HG02798 (cell line): Measurements from ENCODE around the gene LIMK2.
"Not testable (repeated sequence)": the region's sequence is repeated elsewhere in the genome, so short reads cannot be mapped to it uniquely, and the experiment has no call there.

Experiments used
- ATAC-seq: cut with Tn5 transposase; IDR thresholded peaks from one replicate; pipeline ENCODE4 v1.9.1; 2021; ENCODE audit warnings: mild to moderate bottlenecking; ENCODE audit not compliant: unreplicated experiment, poor library complexity

LIMK2 gene

DNA sequence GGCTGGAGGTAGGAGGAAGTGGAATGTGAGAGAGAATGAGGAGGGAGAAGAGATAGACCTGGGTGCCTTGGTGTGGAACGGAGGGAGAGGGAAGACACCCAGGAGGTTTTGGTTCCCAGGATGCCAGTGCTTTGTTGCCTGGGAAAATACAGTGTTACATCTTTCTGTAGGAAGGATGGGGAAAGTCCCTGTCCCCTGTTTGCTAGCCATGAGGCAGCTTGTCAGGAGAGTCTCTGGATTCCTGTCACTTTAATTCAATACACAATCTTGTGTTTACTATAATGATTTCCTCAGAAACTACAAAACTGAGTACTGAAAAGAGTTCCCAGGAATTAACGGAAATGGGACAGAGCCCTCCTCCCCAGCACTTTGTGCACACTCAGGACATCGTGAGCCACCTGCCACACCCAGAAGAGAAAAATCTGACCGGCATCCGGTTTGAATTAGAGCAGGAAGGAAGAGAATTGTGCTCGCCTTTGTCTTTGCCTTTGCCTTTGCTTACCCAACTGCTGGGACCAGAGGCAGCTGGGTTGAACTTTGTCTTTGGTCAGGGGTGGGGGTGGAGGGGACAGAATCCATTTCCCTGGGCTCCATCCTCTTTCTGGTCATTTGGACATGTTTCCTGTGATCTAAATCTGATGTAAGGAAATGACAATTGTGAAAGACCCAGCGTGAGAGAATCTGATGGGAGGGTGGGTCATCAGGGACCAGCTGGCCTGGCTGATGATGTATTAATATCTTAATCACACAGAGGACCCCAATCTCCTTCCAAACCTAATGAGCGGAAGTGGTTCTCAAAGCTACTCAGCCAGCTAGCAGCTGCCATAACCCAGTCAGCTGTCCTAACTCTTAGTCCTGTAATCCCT lies 1.3 kb upstream of the LIMK2 start:
- no peak for ATAC-seq

DNA sequence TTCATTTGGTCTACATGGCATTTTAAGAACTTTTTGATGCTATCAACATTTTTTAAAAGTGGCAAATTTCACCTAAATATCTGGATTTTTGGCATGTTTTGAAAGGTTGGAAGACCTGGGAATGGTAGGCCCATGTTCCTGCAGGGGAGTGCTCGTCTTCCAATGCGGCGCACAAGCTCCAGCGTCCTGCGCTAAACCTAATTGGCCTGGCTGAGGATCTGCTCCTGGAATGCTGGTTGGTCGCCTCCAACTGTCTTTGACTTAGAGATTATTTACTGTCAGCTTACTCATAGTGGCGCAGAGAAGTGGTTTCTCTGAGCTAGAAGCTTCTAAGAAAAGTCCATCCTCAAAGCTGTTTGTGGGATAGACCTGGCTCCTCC lies 626 bp upstream of the LIMK2 start:
- ATAC-seq: no peak

DNA sequence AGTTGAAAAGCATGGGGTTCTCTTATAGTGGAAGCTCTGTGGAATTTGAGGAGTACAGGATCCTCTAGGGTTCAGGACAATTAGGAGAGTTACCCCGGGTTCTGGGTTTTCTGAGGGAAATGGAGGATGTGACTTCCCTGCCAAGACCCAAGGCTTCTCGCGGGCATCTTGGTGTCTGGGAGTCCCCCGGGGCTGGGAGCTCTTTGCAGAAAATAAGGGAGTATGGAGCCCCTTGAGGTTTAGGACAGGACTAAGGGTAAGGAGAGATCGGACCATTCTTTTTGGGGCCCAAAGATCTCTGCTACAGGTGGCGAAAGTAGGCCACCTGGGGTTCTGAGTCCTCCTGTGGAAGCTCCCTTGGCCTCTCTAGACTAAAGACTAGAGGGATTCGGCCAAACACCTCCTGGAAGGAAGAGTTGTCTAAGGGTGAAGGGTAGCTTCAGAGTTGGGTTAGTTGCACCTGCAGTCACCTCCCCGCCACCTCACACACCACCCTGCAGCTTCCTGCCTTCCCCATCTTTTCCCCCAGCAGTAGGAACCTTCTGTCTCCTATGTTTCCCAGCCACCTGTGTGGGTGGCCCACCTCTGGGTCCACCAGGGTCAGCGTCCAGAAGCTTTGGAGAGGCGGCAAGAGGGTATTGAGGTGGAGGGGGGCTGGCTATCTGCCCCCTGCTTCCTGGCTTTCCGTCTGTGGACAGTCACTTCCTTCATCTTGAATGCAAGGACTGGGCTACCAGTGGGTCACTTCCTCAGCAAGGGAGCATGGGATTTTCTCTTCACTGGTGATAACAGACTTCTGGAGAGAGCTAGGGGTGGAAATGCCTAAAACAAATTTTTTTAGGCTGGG lies 908 bp downstream of the LIMK2 start:
- ATAC-seq: no peak

GRCh38 chr22:31215018-31215535 lies 3.0 kb downstream of the LIMK2 start:
- no peak for ATAC-seq

DNA sequence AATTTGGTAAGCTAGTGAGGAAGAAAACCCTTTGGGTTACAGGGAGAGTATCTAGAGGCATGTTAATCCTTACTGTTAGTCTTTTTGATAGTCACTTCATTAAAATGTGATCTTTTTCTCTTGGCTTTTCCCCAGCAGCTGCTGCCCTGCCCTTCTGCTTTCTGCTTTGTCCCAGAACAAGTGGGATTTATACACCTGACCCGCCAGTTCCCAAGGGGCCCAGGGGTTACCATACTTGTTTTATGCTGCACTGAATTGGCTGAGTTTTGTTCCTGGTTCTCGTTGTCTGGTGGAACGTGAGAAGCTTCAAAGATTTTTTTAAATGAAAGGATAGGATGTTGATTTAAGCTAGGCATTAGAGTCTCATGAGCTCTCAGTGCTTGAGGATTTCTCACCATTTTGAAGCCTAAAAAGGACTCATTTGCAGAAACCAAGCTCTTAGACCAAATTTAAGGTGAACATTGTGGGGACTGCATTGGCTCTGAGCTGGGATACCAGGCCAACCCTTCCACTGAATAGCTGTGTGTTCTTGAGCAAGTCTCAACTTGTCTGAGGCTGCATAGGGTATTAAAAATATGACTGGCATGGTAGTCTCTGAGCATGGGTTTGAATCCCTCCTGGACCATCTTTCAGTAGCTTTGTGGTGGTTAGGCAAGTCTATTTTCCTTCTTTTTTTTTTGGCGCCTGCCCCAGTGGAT lies 6.6 kb downstream of the LIMK2 start:
- ATAC-seq: no peak

- no peak for ATAC-seq
These were observed 9.0 kb downstream of the LIMK2 start for GRCh38 chr22:31221084-31221483.

DNA sequence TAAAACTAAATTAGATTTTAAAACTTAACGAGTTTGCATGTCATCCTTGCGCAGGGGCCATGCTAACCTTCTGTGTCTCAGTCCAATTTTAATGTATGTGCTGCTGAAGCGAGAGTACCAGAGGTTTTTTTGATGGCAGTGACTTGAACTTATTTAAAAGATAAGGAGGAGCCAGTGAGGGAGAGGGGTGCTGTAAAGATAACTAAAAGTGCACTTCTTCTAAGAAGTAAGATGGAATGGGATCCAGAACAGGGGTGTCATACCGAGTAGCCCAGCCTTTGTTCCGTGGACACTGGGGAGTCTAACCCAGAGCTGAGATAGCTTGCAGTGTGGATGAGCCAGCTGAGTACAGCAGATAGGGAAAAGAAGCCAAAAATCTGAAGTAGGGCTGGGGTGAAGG lies 10.6 kb downstream of the LIMK2 start:
- no peak for ATAC-seq

DNA sequence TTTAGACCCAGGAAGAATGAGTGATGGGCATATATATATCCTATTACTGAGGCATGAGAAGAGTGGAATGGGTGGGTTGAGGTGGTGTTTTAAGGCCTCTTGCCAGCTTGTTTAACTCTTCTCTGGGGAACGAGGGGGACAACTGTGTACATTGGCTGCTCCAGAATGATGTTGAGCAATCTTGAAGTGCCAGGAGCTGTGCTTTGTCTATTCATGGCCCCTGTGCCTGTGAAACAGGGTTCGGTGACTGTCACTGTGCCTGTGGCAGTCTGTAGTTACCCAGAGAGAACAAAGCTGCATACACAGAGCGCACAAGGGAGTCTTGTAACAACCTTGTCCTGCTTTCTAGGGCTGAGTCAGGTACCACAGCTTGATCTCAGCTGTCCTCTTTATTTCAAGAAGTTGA lies 11.7 kb downstream of the LIMK2 start:
- ATAC-seq: no peak

- ATAC-seq: not testable (repeated sequence)
These were observed 12.6 kb downstream of the LIMK2 start for GRCh38 chr22:31224691-31225090.

GRCh38 chr22:31227186-31227585 lies 15.1 kb downstream of the LIMK2 start:
- no peak for ATAC-seq

GRCh38 chr22:31229402-31230079 lies 17.4 kb downstream of the LIMK2 start:
- no peak for ATAC-seq

DNA sequence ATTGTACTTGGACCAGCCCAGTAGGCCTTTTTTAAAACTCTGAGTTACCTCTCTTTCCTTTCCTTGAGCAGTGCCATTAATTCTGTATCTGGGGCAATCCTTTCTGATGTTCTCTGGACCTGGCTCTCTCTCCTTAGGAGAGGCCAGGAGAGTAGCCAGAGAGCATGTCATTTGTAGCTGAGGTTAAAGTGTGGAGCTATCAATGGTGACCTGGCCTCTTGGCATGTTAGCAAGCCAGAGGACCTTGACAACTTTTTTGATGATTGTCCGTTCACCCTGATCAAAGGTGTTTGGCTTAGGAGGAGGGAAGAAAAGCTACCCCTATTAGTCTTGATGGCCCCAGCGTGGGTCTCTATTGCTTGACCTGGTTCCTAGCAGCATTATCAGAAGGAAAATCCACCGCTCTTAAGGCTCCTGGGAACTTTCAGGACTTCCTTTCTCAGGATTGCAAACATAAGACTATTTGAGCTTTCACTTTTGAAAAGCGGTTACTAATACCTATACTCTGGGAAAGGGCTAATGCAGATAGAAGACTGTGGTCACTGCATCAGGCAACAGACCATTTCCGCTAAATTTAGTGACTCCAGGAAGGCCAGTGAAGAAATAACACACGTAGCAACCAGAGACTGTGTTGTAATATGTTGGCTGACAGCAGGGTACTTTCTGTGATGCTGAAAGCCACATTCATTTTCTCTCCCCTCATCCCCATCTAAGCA lies 18.2 kb downstream of the LIMK2 start:
- ATAC-seq: no peak

- no peak for ATAC-seq
These were observed 18.9 kb downstream of the LIMK2 start for GRCh38 chr22:31230871-31231621.

GRCh38 chr22:31233001-31233400 lies 20.9 kb downstream of the LIMK2 start:
- no peak for ATAC-seq

DNA sequence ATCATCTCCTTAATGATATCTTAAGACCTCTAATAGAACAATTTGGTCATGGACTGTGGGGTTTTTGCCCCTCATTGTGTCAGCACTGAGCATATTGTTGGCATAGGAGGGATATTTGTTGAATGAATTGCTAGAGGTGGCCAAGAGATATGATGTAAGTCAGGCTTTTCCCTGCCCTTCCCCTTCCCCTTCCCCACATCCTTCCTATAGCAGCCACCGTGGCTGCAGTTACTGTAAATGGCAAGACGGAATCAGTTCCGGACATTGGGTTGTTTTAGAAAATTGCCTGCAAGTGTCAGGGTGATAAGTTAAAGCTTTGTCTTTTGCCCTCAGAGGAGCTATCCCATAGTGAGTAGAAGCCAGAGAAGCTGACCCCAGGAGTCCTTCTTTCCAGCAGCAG lies 23.0 kb downstream of the LIMK2 start:
- ATAC-seq: no peak

GRCh38 chr22:31236044-31236443 lies 23.9 kb downstream of the LIMK2 start:
- not testable (repeated sequence) for ATAC-seq

DNA sequence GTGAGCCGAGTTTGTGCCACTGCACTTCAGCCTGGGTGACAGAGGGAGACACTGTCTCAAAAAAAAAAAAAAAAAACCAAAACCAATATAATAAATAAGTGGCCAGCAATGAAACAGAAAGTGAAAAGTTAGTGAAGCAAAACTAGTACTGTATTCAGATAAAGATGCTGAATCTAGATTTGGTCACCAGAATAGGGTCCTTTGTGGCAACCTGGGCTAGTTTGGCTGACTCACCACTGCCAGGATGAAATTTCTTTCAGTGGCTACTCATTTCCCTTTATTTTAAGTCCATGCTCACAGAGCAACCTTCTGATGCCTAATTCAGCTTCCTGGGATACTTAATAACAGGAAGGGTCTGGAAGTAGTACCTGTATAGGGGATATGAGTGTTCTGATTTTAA lies 26.0 kb downstream of the LIMK2 start:
- ATAC-seq: no peak

- ATAC-seq: no peak
These were observed 27.8 kb downstream of the LIMK2 start for GRCh38 chr22:31239771-31240370.
